IMR-90 (cell line): ENCODE results near the gene TBC1D8. TPM values are rescaled to one million over a fixed set of nuclear protein-coding genes. Genes with fewer than 3 reads are reported as not detected.

Experiments
- ATAC-seq: fragments of 200-7000 bp; cut with Tn5 transposase; 2 replicates; pipeline ENCODE4 v1.9.1; 2020; ENCODE audit warnings: low read depth, mild to moderate bottlenecking, moderate library complexity
- BruUV-seq: library from RNA; stranded (reverse); fragments of 400-500 nt; replicated peaks from 2 replicates; lab custom pipeline; 2021; lab: Mats Ljungman, UMichigan
- CTCF ChIA-PET: fragments of 300-600 bp; formaldehyde crosslinking; extraction: SDS; loops from one replicate; lab custom pipeline; 2021; ENCODE audit warnings: antibody characterized with exemption; lab: Yijun Ruan, JAX
- POLR2A ChIA-PET: fragments of 300-600 bp; sonication (Branson Sonifier 250); formaldehyde crosslinking; loops from one replicate; lab custom pipeline; 2022; ENCODE audit warnings: antibody characterized with exemption; ENCODE audit not compliant: unreplicated experiment; lab: Charles Lee
- DNase-seq: peaks from one replicate; pipeline ENCODE4 v3.0.0; 2013
- H2AFZ ChIP-seq: replicated peaks from 2 replicates; pipeline ENCODE3; 2013; ENCODE audit warnings: low read length, mild to moderate bottlenecking; ENCODE audit not compliant: poor library complexity
- H2AK5ac ChIP-seq: 2 replicates; pipeline ENCODE4 v1.6.1; 2013; ENCODE audit warnings: low read depth, low read length, inconsistent platforms
- H2AK9ac ChIP-seq: replicated peaks from 2 replicates; pipeline ENCODE3; 2013; ENCODE audit warnings: mild to moderate bottlenecking, low read depth, low read length, moderate library complexity; ENCODE audit not compliant: poor library complexity
- H2BK120ac ChIP-seq: 2 replicates; pipeline ENCODE4 v1.6.1; 2013; ENCODE audit warnings: low read depth, low read length, inconsistent platforms
- H2BK15ac ChIP-seq: 3 replicates; pipeline ENCODE4 v1.6.1; 2013; ENCODE audit warnings: low read depth, low read length, inconsistent platforms
- H2BK20ac ChIP-seq: 2 replicates; pipeline ENCODE4 v1.6.1; 2013; ENCODE audit warnings: low read depth, mild to moderate bottlenecking, inconsistent platforms, low read length, moderate library complexity
- H2BK5ac ChIP-seq: 2 replicates; pipeline ENCODE4 v1.6.1; 2013; ENCODE audit warnings: mild to moderate bottlenecking, low read depth, low read length, inconsistent platforms; ENCODE audit not compliant: poor library complexity, severe bottlenecking
- H3K14ac ChIP-seq: replicated peaks from 2 replicates; pipeline ENCODE4 v1.6.1; 2013; ENCODE audit warnings: low read depth, low read length, inconsistent platforms
- H3K18ac ChIP-seq: 2 replicates; pipeline ENCODE4 v1.6.1; 2013; ENCODE audit warnings: low read depth, low read length, control low read depth
- H3K23ac ChIP-seq: 2 replicates; pipeline ENCODE4 v1.6.1; 2013; ENCODE audit warnings: low read depth, low read length, inconsistent platforms
- H3K27ac ChIP-seq: 2 replicates; pipeline ENCODE4 v1.5.1; 2013; ENCODE audit warnings: mild to moderate bottlenecking, control low read depth, low read length; ENCODE audit not compliant: insufficient read depth
- H3K27me3 ChIP-seq: 2 replicates; pipeline ENCODE4 v1.6.1; 2013; ENCODE audit warnings: low read length; ENCODE audit not compliant: control insufficient read depth, insufficient read depth
- H3K36me3 ChIP-seq: 2 replicates; pipeline ENCODE4 v1.6.1; 2013; ENCODE audit warnings: low read length, mixed read lengths; ENCODE audit not compliant: control insufficient read depth, insufficient read depth
- H3K4ac ChIP-seq: 2 replicates; pipeline ENCODE4 v1.6.1; 2013; ENCODE audit warnings: low read depth, low read length, inconsistent platforms
- H3K4me1 ChIP-seq: 2 replicates; pipeline ENCODE4 v1.6.1; 2013; ENCODE audit warnings: low read length, mixed read lengths; ENCODE audit not compliant: control insufficient read depth, insufficient read depth
- H3K4me2 ChIP-seq: 2 replicates; pipeline ENCODE4 v1.6.1; 2013; ENCODE audit warnings: low read depth, mild to moderate bottlenecking, control low read depth, low read length, moderate library complexity
- H3K4me3 ChIP-seq: 2 replicates; pipeline ENCODE4 v1.5.1; 2013; ENCODE audit warnings: low read depth, mild to moderate bottlenecking, control low read depth, low read length, moderate library complexity; ENCODE audit not compliant: insufficient read depth
- H3K56ac ChIP-seq: 2 replicates; pipeline ENCODE4 v1.6.1; 2013; ENCODE audit warnings: low read length, inconsistent platforms; ENCODE audit not compliant: insufficient read depth; ENCODE audit errors: extremely low read depth
- H3K79me1 ChIP-seq, 2 experiments: 2 replicates each; pipeline ENCODE4 v1.6.1; 2013; ENCODE audit warnings: low read length in 2 of 2, inconsistent platforms in 1 of 2, low read depth in 1 of 2
- H3K9ac ChIP-seq: 2 replicates; pipeline ENCODE4 v1.6.1; 2013; ENCODE audit warnings: low read depth, low read length, control low read depth
- H3K9me1 ChIP-seq: 2 replicates; pipeline ENCODE4 v1.6.1; 2013; ENCODE audit warnings: low read length, inconsistent platforms; ENCODE audit not compliant: insufficient read depth
- H3K9me3 ChIP-seq: 2 replicates; pipeline ENCODE4 v1.6.1; 2013; ENCODE audit warnings: low read length; ENCODE audit not compliant: control insufficient read depth, insufficient read depth
- H4K20me1 ChIP-seq: 2 replicates; pipeline ENCODE4 v1.6.1; 2013; ENCODE audit warnings: low read length, inconsistent platforms; ENCODE audit not compliant: insufficient read depth
- H4K5ac ChIP-seq: 2 replicates; pipeline ENCODE4 v1.6.1; 2013; ENCODE audit warnings: mild to moderate bottlenecking, low read depth, low read length, control low read depth
- H4K8ac ChIP-seq, 2 experiments: 2 replicates each; pipeline ENCODE4 v1.6.1; 2013; ENCODE audit warnings: low read depth in 2 of 2, low read length in 2 of 2, control low read depth in 1 of 2, inconsistent platforms in 1 of 2
- H4K91ac ChIP-seq: 2 replicates; pipeline ENCODE4 v1.6.1; 2013; ENCODE audit warnings: low read depth, low read length, inconsistent platforms; ENCODE audit not compliant: insufficient read depth
- MAFK ChIP-seq: IDR thresholded peaks from 2 replicates; pipeline ENCODE4 v1.6.1; 2012; ENCODE audit warnings: low read depth, low read length, improper control_type of control experiment
- RFX5 ChIP-seq: IDR thresholded peaks from 2 replicates; pipeline ENCODE4 v1.8.0; 2012; ENCODE audit warnings: low read depth, mild to moderate bottlenecking, low read length, moderate library complexity
- SMC3 ChIP-seq: fragments of 150-350 bp; IDR thresholded peaks from 2 replicates; pipeline ENCODE4 v1.6.1; 2016; ENCODE audit warnings: low read depth, mild to moderate bottlenecking, antibody characterized with exemption, low read length, moderate library complexity
- WGBS, 2 experiments: methylation state at CpG; one replicate each; pipeline versions ENCODE4 v1.1.5 to v1.1.7; 2013; ENCODE audit warnings: missing lambda C conversion rate in 2 of 2; ENCODE audit not compliant: insufficient read length in 1 of 2; ENCODE audit errors: extremely low coverage in 2 of 2; 5-methylcytosine and 5-hydroxymethylcytosine counted together
- dilution Hi-C: fragments of 300-500 bp; cut with HindIII; formaldehyde crosslinking; loops from one replicate; pipeline ENCODE4 v1.14.3; 2018; ENCODE audit warnings: low sequenced_read_pairs; ENCODE audit not compliant: unreplicated experiment
- in situ Hi-C: fragments of 300-500 bp; cut with MboI; formaldehyde crosslinking; loops from 3 replicates; pipeline ENCODE4 v1.14.3; 2019; ENCODE audit warnings: low sequenced_read_pairs, inconsistent platforms, mixed read lengths
- intact Hi-C: fragments of 100-400 bp; cut with micrococcal nuclease; formaldehyde crosslinking; loops from 2 replicates; pipeline ENCODE4 v1.10.0; 2022
- polyA plus RNA-seq, 3 experiments: library from polyadenylated mRNA; depleted of rRNA; stranded (reverse); fragments of >200 nt; gene quantifications; 2 replicates each; pipeline ENCODE4 v1.2.3, GENCODE V29; 2012; ENCODE audit warnings: low replicate concordance in 1 of 3
- total RNA-seq: library from RNA; depleted of rRNA; stranded (reverse); fragments of >200 nt; gene quantifications from 2 replicates; pipeline ENCODE4 v1.2.3, GENCODE V29; 2012
- TF ChIP-seq, protein P1 (sequence below): conservative IDR thresholded peaks from 2 replicates; pipeline ENCODE4 v1.5.1; 2012; ENCODE audit warnings: mild to moderate bottlenecking, low read depth, low read length, improper control_type of control experiment

Gene TBC1D8
- total and polyA plus RNA-seq, 2 of the 4 experiments (the other 2 are of a cell fraction) = 1.3 to 1.5 TPM

DNA sequence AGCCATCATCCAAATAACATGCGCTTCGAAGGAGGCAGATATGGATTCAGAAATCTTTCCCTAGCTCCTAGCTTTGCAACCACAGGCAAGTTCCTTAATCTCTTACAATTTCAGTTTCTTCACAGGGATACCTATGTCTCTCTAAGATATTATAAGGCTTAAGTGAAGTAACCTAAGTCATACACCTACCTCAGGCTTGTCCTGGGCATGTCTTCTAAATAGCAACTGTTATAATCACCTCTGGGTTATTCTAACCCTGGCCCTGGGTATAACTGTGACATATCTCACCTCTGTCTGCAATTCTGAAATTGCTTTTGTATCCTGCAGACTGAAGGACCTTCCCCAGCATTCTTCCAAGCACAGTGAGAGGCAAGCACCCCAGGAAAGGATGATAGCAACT lies 8.3 kb upstream of the TBC1D8 start:
- no peaks in the 10 kb centered on the region for H3K79me1 ChIP-seq
- TF ChIP-seq, protein P1, sequence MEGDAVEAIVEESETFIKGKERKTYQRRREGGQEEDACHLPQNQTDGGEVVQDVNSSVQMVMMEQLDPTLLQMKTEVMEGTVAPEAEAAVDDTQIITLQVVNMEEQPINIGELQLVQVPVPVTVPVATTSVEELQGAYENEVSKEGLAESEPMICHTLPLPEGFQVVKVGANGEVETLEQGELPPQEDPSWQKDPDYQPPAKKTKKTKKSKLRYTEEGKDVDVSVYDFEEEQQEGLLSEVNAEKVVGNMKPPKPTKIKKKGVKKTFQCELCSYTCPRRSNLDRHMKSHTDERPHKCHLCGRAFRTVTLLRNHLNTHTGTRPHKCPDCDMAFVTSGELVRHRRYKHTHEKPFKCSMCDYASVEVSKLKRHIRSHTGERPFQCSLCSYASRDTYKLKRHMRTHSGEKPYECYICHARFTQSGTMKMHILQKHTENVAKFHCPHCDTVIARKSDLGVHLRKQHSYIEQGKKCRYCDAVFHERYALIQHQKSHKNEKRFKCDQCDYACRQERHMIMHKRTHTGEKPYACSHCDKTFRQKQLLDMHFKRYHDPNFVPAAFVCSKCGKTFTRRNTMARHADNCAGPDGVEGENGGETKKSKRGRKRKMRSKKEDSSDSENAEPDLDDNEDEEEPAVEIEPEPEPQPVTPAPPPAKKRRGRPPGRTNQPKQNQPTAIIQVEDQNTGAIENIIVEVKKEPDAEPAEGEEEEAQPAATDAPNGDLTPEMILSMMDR = no peak
- TF ChIP-seq SMC3 (no peak), RFX5 (no peak), MAFK (no peak)
- peaks cover 2% of the 10 kb centered on the region; the same call in 1 of the 2 replicates for H3K9me1 ChIP-seq
- no peak overlapping the region for H4K5ac ChIP-seq
- H2AK5ac ChIP-seq = no peak overlapping the region
- no CpG with 5 or more reads among the region's 2 CpGs for WGBS, 2 experiments
- dilution Hi-C loops = no loop called here
- no peak overlapping the region for H4K91ac ChIP-seq
- no peak overlapping the region for H2BK15ac ChIP-seq
- no peaks in the 10 kb centered on the region for H4K20me1 ChIP-seq
- no peak overlapping the region for H3K4me3 ChIP-seq
- in situ Hi-C loops = no loop called here
- H2AK9ac ChIP-seq = no peak overlapping the region
- H3K4me2 ChIP-seq = no peak overlapping the region
- H2AFZ ChIP-seq = no peak overlapping the region
- H3K56ac ChIP-seq = no peak overlapping the region
- H3K36me3 ChIP-seq = no peaks in the 10 kb centered on the region
- DNase-seq = no peak
- H3K27me3 ChIP-seq = peaks cover 2% of the 10 kb centered on the region
- no peak overlapping the region for H3K18ac ChIP-seq
- H2BK5ac ChIP-seq = no peak overlapping the region
- H3K4me1 ChIP-seq = no peaks in the 10 kb centered on the region
- no peaks in the 10 kb centered on the region for H3K9me3 ChIP-seq
- no peak for ATAC-seq
- no peak overlapping the region for H2BK20ac ChIP-seq
- no TSS peak for BruUV-seq
- H2BK120ac ChIP-seq = no peak overlapping the region
- no peak overlapping the region for H3K27ac ChIP-seq
- H3K9ac ChIP-seq = no peak overlapping the region
- no peak overlapping the region for H3K14ac ChIP-seq
- H4K8ac ChIP-seq = no peak overlapping the region
- POLR2A ChIA-PET = no interaction called here
- intact Hi-C loops = no loop called here
- no peak overlapping the region for H3K4ac ChIP-seq
- no peak overlapping the region for H3K23ac ChIP-seq
- CTCF ChIA-PET = interaction anchor here (1.1 kb wide), 1 partner anchor 147 kb away, joined by 4 read pairs; no protein-coding TSS in a partner anchor
